MM.1S (cell line): ENCODE data around the gene ZKSCAN1.

Source experiments
- CTCF ChIP-seq: fragments of 300-600 bp; sonication (generic); IDR thresholded peaks from 2 replicates; pipeline ENCODE4 v1.5.1; 2016; ENCODE audit warnings: antibody characterized with exemption, low read length, mixed read lengths
- EZH2 ChIP-seq: fragments of 300-600 bp; sonication (generic); optimal IDR thresholded peaks from 2 replicates; pipeline ENCODE3; 2017; ENCODE audit warnings: low read depth, mild to moderate bottlenecking, antibody characterized with exemption, low read length, mixed read lengths

DNA sequence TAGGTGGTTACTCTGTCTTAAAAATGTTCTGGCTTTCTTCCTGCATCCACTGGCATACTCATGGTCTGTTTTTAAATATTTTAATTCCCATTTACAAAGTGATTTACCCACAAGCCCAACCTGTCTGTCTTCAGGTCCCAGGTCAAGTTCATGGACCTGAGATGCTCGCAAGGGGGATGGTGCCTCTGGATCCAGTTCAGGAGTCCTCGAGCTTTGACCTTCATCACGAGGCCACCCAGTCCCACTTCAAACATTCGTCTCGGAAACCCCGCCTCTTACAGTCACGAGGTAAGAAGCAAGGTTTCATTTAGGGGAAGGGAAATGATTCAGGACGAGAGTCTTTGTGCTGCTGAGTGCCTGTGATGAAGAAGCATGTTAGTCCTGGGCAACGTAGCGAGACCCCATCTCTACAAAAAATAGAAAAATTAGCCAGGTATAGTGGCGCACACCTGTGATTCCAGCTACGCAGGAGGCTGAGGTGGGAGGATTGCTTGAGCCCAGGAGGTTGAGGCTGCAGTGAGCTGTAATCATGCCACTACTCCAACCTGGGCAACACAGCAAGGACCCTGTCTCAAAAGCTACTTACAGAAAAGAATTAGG lies 8.7 kb downstream of the ZKSCAN1 start:
- no peak for TF ChIP-seq CTCF
- TF ChIP-seq EZH2 = no peak
